Activated naive CD8-positive, alpha-beta T cell treated with anti-CD3 and anti-CD28 coated beads, Interleukin-2, amount 50 U/mL, for 16 hours (primary cell): Measurements from ENCODE around the gene TENM3.

ENCODE experiments used
- DNase-seq: peaks from one replicate; pipeline ENCODE4 v3.0.0-alpha.2; 2020; ENCODE audit warnings: low read depth, low spot score

TENM3 gene

GRCh38 chr4:182254026-182254780, 11.0 kb downstream of the TENM3 start:
- no peak for DNase-seq

DNA sequence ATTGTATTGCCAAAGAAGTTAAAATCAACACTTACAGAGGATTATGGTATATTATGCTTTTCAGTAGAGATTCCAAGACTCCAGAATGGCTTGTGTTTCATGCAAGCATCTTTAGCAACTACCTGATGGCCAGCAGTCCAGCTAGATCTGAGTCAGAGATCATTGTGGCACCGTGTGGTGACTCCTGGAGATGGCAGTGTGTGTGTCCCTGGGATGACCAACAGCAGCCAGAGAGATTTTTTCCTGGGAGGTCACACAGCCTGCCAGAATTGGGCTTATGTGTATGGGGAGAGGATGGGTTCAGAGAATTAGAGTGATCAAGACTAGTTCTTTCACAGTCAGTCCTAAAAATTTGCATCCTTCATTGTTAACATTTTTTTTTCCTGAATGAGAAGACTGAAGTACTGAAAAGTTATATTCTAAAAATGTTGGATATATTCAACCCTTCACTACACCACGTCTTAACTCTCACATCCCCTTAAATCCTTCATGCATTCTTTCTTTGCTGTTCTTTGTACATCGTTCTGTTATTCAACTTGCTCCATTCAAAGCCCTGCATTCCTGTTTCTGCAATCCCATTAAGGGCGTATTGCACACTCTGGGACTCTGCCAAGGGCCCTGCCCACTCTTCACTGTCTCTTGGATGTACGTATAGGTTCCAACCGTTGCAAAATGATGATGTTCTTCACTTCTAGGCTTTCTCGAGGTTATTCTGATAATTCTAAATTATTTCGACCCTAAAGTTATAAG, 12.4 kb downstream of the TENM3 start:
- no peak for DNase-seq

DNA sequence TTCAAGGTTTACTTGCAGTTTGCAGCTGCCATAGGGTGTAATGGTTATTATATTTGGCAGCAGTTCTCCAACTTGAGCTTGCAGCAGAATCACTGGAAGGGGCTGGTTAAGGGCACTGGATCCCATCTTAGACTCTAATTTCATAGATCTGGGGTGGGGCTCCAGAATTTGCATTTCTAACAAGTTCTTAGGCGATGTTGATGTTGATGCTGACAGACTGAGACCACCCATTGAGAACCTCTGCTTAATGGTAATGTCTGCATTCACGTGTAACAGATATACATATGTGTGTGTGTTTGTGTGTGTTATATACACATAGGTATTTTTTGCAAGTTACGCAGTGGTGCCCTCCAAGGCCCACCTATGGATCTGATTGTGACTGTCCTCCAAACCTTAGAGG, 13.8 kb downstream of the TENM3 start:
- no peak for DNase-seq

GRCh38 chr4:182257503-182257902, 14.3 kb downstream of the TENM3 start:
- DNase-seq: no peak

DNA sequence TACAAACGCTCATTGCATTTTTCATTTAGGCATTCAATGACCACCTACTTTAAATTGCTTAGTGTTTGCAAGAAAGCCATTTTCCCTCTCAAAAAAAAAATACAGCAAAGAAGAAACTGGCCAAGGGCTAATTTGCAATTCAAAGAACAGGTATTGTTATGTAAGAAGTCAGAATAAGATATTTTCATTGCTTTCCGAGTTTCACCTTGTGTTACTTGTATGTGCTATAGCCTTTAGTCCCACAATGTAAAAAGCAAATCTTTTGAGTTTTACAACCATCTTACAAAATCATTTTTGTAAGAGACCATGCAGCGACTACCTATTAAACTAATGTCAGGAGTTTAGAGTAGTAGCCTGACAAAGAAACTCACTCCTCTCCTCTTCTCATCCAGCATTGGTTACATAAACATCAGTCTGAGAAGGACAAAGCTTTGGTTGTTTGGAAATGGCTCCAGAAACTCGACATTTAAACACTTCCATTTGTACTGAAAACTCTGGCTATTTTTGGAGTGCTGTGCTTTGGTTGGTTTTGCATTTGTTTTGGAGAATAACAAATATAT, 15.3 kb downstream of the TENM3 start:
- DNase-seq: no peak

GRCh38 chr4:182261651-182262223, 18.5 kb downstream of the TENM3 start:
- no peak for DNase-seq

- no peak for DNase-seq
Observed at GRCh38 chr4:182263562-182263961, 20.4 kb downstream of the TENM3 start.

GRCh38 chr4:182264139-182264752, 21.0 kb downstream of the TENM3 start:
- no peak for DNase-seq

DNA sequence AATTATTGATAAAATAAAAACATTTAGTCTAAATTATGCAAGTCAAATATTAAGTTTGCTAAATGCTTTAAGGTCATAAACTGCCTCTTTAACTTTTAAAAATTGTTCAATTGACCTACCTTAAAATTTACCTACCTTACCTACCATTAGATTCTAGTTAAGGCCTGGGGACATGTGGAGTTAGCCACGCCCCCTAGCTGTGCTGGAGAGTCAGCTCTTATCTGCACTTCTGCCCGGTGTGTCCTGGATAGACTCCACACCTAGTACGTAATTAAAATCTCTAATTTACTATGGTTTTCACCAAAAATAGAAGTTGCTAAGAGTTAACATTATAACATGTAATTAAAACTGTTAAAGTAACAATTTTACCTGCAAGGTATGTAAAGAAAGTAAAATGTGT, 22.7 kb downstream of the TENM3 start:
- no peak for DNase-seq

GRCh38 chr4:182267048-182267447, 23.8 kb downstream of the TENM3 start:
- DNase-seq: no peak

- no peak for DNase-seq
Observed at GRCh38 chr4:182268966-182269365, 25.8 kb downstream of the TENM3 start.

DNA sequence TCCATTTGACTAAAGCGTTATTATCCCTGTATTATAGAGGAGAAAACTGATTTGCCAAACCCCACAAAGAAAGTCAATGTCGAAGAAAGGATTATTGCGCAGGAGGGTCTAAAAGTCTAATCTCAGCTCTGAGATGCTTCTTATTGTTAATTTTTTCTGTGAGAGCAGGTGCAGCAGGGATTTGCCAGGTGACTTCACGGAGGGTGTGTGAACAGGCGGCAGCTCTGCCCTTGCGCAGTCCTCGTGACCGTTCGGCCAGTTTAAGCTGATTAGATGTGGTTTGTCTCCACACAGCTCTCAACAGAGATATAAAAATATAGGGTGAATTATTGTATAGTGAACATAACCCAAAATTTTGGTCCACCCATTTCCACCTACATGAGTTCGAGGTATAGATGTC, 28.5 kb downstream of the TENM3 start:
- DNase-seq: no peak

DNA sequence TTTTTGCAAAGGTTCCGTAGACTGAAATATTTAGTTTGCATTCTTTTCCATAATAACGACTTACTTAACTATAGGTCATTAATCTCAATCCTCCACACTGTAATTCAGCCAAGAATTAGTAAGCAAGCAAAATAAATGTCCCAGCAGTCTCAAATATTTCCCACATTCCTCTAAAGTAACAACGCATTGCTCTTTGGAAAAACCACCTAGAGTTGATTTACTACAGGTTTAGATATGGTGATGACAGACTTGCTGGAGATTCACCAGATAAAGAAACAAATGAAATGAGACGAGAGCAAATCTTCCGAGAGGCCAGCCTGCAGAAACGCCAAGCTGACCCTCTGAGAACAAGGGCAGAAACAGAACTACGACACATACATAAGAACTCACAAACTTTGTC, 28.9 kb downstream of the TENM3 start:
- no peak for DNase-seq

GRCh38 chr4:182273191-182273935, 30.2 kb downstream of the TENM3 start:
- DNase-seq: no peak

DNA sequence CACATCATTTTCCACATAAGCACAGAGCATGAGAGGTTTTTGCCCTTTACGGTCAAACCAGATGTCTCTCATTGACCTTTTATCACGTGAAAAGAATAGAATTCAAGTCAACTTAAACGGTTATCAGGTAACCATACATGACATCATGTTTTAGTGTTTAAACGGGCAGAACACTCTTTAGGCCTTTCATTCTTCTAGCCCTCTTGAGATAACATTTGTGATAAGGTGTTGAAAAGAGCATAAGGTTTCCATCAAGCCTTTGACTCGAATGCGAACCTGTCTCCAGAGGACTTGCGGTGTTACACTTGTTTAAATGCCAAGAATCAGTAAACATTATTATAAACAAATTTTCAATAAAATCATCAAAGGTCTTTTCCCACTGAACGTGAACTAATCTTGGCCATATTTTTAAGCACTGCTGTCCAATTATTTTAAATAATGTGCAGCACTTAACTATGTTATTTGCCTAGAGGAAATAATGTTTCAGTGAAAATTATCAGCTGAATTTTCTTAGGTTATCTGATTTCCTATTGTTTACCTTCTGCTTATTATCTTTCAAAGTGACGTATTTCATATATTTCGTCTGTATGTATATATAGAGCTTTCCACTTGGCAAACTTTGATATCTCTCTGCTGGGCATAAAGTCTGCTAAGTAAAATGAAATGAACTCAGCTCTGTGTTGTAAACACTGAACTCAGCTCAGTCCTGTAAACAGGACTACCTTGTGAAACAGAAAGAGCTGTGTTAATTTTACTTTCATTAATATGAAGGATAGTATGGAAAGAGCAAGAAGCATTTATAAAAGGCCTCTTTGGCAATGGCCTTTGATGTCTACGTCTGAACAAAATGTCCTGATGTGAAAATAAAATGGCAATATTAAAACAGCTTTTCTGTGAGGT, 33.3 kb downstream of the TENM3 start:
- DNase-seq: no peak

GRCh38 chr4:182277377-182277776, 34.2 kb downstream of the TENM3 start:
- DNase-seq: no peak

- no peak for DNase-seq
Observed at GRCh38 chr4:182278729-182279128, 35.5 kb downstream of the TENM3 start.

GRCh38 chr4:182280436-182281111, 37.4 kb downstream of the TENM3 start:
- DNase-seq: no peak

DNA sequence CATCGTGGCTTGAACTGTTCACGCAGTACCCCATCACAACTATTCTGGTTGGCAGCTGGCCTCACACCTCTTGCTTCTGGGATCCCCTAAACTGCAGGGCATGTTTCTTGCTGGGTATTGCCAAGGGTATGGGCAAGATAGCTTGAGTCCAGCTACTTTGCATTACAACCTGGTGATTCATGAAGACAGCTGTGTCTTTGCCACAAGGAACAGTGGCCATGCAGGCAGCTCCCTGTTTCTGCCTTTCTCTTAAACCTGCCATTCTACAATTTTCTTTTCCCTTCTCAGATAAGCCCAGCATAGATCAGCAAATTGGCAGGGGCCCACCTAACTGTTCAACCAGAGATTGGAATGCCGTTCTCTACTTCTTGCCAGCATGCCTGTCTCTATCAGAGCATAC, 42.8 kb downstream of the TENM3 start:
- no peak for DNase-seq

- DNase-seq: no peak
Observed at GRCh38 chr4:182286931-182287330, 43.7 kb downstream of the TENM3 start.
